Measurements from ENCODE around the gene TBPL2. TPM values are rescaled to one million over a fixed set of nuclear protein-coding genes. Genes with fewer than 3 reads are reported as not detected.
A peak's percentile ranks its signal among the peaks of the same experiment; 100 is the strongest.

The TBPL2 gene
- total RNA-seq, 2 experiments from 2014 or later: not detected

GRCh38 chr14:55404173-55404854 is 36.1 kb downstream of the TBPL2 start:
- CTCF ChIA-PET: interaction anchor here (0.6 kb wide), 1 partner anchor 96 kb away, joined by 3 read pairs; no protein-coding TSS in a partner anchor

GRCh38 chr14:55401751-55402150 is 38.7 kb downstream of the TBPL2 start:
- Mint-ChIP-seq H3K27ac (peak overlapping the region; percentile 42), H3K36me3 (ENCODE audit: low read depth) (peaks cover 2% of the 10 kb centered on the region), H3K4me3 (no peak overlapping the region), H3K9me3 (ENCODE audit: low read depth) (no peaks in the 10 kb centered on the region), H3K27me3 (no peaks in the 10 kb centered on the region), H3K4me1 (peaks cover 45% of the 10 kb centered on the region)
- DNase-seq: no peak
- intact Hi-C loops (cut with DNase I, micrococcal nuclease): no loop called here
- ATAC-seq: no peak
- ChIA-PET CTCF (no interaction called here), POLR2A (no interaction called here)

More at GRCh38 chr14:55404173-55404854, 36.1 kb downstream of the TBPL2 start:
- DNase-seq: no peak
- POLR2A ChIA-PET: no interaction called here
- H3K27ac Mint-ChIP-seq: peak overlapping the region; percentile 29
- intact Hi-C loops (cut with DNase I, micrococcal nuclease): no loop called here
- no peaks in the 10 kb centered on the region for H3K36me3 Mint-ChIP-seq (ENCODE audit: low read depth)
- H3K27me3 Mint-ChIP-seq: no peaks in the 10 kb centered on the region
- peak; percentile 79 for ATAC-seq
- no peaks in the 10 kb centered on the region for H3K9me3 Mint-ChIP-seq (ENCODE audit: low read depth)
- H3K4me3 Mint-ChIP-seq: no peak overlapping the region
- H3K4me1 Mint-ChIP-seq: peaks cover 47% of the 10 kb centered on the region

- Mint-ChIP-seq H3K27me3 (no peaks in the 10 kb centered on the region), H3K4me3 (no peak overlapping the region), H3K9me3 (ENCODE audit: low read depth) (no peaks in the 10 kb centered on the region), H3K4me1 (peaks cover 37% of the 10 kb centered on the region), H3K36me3 (ENCODE audit: low read depth) (peaks cover 8% of the 10 kb centered on the region), H3K27ac (no peak overlapping the region)
- CTCF ChIA-PET: no interaction called here
- DNase-seq (peak; percentile 26), ATAC-seq (peak; percentile 50)
- POLR2A ChIA-PET: no interaction called here
- intact Hi-C loops (cut with DNase I, micrococcal nuclease): no loop called here
Observed at GRCh38 chr14:55399852-55400251, 40.6 kb downstream of the TBPL2 start.

DNA sequence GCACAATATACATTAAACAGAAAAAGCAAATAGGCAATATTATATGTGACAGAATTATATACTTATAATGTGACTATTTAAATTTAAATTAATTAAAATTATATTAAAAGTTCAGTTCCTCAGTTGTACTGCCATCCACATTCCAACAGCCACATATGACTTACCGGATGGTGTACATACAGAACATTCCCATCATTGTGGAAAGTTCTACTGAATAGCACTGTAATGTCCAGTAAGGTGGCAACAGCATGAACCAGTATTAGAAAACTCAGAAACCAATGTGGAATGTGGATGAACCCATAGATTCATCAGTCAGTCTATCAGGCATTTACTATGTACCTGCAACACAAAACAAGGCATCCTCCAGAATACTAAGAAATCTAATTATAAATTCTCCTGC is 41.2 kb downstream of the TBPL2 start:
- no peak for ATAC-seq
- no peak overlapping the region for H3K4me3 Mint-ChIP-seq
- ChIA-PET POLR2A (no interaction called here), CTCF (no interaction called here)
- peaks cover 12% of the 10 kb centered on the region for H3K36me3 Mint-ChIP-seq (ENCODE audit: low read depth)
- intact Hi-C loops (cut with DNase I, micrococcal nuclease): no loop called here
- peaks cover 30% of the 10 kb centered on the region for H3K4me1 Mint-ChIP-seq
- H3K27ac Mint-ChIP-seq: no peak overlapping the region
- DNase-seq: no peak
- no peaks in the 10 kb centered on the region for H3K9me3 Mint-ChIP-seq (ENCODE audit: low read depth)
- no peaks in the 10 kb centered on the region for H3K27me3 Mint-ChIP-seq

DNA sequence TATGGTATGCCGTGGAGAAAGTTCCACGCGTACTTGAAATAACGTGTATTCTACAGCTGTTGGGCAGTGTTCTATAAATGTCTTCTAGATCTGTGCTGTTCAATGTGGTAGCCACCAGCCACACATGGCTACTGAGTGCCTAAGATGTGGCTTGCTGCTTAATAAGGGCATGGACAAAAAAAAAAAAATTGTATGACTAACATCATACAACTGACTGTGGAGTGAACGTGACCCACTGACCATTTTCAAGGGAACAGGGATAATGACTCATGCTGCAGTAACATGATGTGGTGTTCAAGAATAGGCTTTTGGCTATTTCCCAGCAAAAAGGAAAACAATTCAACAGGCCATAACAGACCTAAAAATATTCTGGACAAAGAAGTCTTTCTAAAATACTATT is 41.7 kb downstream of the TBPL2 start:
- no peak for DNase-seq
- no peaks in the 10 kb centered on the region for H3K27me3 Mint-ChIP-seq
- POLR2A ChIA-PET: no interaction called here
- no peaks in the 10 kb centered on the region for H3K9me3 Mint-ChIP-seq (ENCODE audit: low read depth)
- no peak overlapping the region for H3K4me3 Mint-ChIP-seq
- peaks cover 12% of the 10 kb centered on the region for H3K36me3 Mint-ChIP-seq (ENCODE audit: low read depth)
- CTCF ChIA-PET: interaction anchor here (0.7 kb wide), 1 partner anchor 13 kb away, joined by 3 read pairs; no protein-coding TSS in a partner anchor
- intact Hi-C loops (cut with DNase I, micrococcal nuclease): no loop called here
- peaks cover 26% of the 10 kb centered on the region for H3K4me1 Mint-ChIP-seq
- no peak overlapping the region for H3K27ac Mint-ChIP-seq
- peak; percentile 49 for ATAC-seq

DNA sequence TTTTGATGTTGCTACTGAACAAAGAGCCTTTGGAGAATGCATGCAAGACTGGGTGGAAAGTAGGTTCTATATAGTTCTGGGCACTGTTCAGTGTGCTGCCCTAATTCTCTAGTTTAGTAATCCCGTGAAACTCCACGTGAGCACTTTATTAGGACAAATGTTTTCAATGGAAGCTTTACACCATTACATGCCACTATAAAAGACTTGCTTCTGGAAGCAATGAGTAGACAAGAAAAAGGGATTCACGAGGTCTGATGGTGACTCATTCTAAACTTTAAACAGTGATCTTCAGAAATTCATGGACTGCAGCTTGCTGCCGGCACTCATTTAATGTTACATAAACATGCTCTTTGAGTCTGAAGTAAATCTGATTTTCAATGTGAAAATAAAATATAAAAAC is 51.1 kb downstream of the TBPL2 start:
- Mint-ChIP-seq H3K36me3 (ENCODE audit: low read depth) (peaks cover 29% of the 10 kb centered on the region), H3K27me3 (no peaks in the 10 kb centered on the region), H3K4me1 (peaks cover 44% of the 10 kb centered on the region), H3K4me3 (no peak overlapping the region), H3K27ac (no peak overlapping the region), H3K9me3 (ENCODE audit: low read depth) (peaks cover 1% of the 10 kb centered on the region)
- POLR2A ChIA-PET: no interaction called here
- intact Hi-C loops (cut with DNase I, micrococcal nuclease): loop anchor here in 1 of 2 experiments (5.0 kb wide), 1 partner anchor 57 kb away; no protein-coding TSS in a partner anchor
- DNase-seq (no peak), ATAC-seq (no peak)
- CTCF ChIA-PET: interaction anchor here (0.6 kb wide), 1 partner anchor 192 kb away, joined by 4 read pairs; no protein-coding TSS in a partner anchor

DNA sequence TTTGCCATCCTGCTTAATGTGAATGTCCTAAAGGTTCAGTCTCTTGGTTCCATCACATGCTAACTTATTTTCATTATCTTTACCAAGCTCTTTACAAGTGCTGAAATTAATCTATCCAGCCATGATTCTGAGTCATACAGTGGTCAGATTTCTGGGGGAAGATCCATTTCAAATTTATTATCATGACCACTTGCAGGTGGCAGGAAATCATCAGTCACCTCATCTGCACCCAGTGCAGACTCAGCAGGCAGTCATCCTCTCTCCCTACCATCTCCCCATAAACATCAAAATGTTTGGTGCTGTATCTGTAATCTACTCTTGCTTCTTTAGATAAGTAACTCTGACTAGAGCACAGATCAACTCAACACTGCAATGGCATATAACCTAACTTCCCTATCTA is 52.3 kb downstream of the TBPL2 start:
- intact Hi-C loops (cut with DNase I, micrococcal nuclease): loop anchor here in 1 of 2 experiments (5.0 kb wide), 1 partner anchor 56 kb away; no protein-coding TSS in a partner anchor
- no peak for DNase-seq
- peaks cover 1% of the 10 kb centered on the region for H3K9me3 Mint-ChIP-seq (ENCODE audit: low read depth)
- H3K27ac Mint-ChIP-seq: peak overlapping the region; percentile 88
- CTCF ChIA-PET: interaction anchor here (1.3 kb wide), 1 partner anchor 116 kb away, joined by 4 read pairs; no protein-coding TSS in a partner anchor
- peaks cover 48% of the 10 kb centered on the region for H3K4me1 Mint-ChIP-seq
- H3K4me3 Mint-ChIP-seq: no peak overlapping the region
- POLR2A ChIA-PET: no interaction called here
- H3K27me3 Mint-ChIP-seq: no peaks in the 10 kb centered on the region
- H3K36me3 Mint-ChIP-seq (ENCODE audit: low read depth): peaks cover 35% of the 10 kb centered on the region
- ATAC-seq: no peak

DNA sequence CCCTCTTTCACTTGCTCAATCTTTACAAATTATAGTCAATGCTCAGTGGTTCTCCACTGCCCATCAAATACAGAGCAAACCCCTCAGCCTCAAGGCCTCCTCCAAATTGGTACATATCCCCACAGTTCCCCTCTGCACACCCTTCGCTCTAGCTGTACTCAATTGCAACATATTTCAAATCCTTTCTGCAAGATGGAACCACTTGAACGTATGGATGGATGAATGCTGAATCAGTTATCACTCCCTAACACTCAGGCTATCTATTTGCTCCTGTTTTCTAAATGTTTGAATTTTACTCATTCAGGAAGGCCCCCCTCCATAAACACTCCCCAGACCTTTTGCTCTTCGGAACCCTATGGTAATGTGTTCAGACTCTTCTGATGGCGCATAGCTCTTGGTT is 53.3 kb downstream of the TBPL2 start:
- ATAC-seq (no peak), DNase-seq (no peak)
- peaks cover 50% of the 10 kb centered on the region for H3K4me1 Mint-ChIP-seq
- peaks cover 41% of the 10 kb centered on the region for H3K36me3 Mint-ChIP-seq (ENCODE audit: low read depth)
- H3K4me3 Mint-ChIP-seq: peak overlapping the region; percentile 27
- peaks cover 1% of the 10 kb centered on the region for H3K9me3 Mint-ChIP-seq (ENCODE audit: low read depth)
- intact Hi-C loops (cut with DNase I, micrococcal nuclease): loop anchor here in 1 of 2 experiments (5.0 kb wide), 1 partner anchor 55 kb away; no protein-coding TSS in a partner anchor
- peak overlapping the region; percentile 97 for H3K27ac Mint-ChIP-seq
- CTCF ChIA-PET: interaction anchor here (1.3 to 1.5 kb wide), 2 partner anchors 33 to 115 kb away, joined by 3 to 4 read pairs; no protein-coding TSS in a partner anchor
- H3K27me3 Mint-ChIP-seq: no peaks in the 10 kb centered on the region
- POLR2A ChIA-PET: interaction anchor here (1.1 kb wide), 1 partner anchor 948 kb away, joined by 4 read pairs; no protein-coding TSS in a partner anchor

GRCh38 chr14:55386037-55386808 is 54.2 kb downstream of the TBPL2 start:
- H3K36me3 Mint-ChIP-seq (ENCODE audit: low read depth): peaks cover 47% of the 10 kb centered on the region
- ChIA-PET POLR2A (interaction anchor here (0.6 to 1.3 kb wide), 5 partner anchors 12 to 947 kb away, joined by 3 to 5 read pairs (median 4); no protein-coding TSS in a partner anchor), CTCF (interaction anchor here (0.5 to 1.5 kb wide), 5 partner anchors 9 to 173 kb away, joined by 3 to 5 read pairs (median 3); no protein-coding TSS in a partner anchor)
- H3K27me3 Mint-ChIP-seq: no peaks in the 10 kb centered on the region
- intact Hi-C loops (cut with DNase I, micrococcal nuclease): loop anchor here (1.0 to 5.0 kb wide), 3 partner anchors 12 to 56 kb away; no protein-coding TSS in a partner anchor
- H3K4me3 Mint-ChIP-seq: peak overlapping the region; percentile 40
- H3K27ac Mint-ChIP-seq: peak overlapping the region; percentile 97
- DNase-seq (peak; percentile 46), ATAC-seq (peak; percentile 86)
- H3K9me3 Mint-ChIP-seq (ENCODE audit: low read depth): peaks cover 1% of the 10 kb centered on the region
- H3K4me1 Mint-ChIP-seq: peaks cover 57% of the 10 kb centered on the region

GRCh38 chr14:55384536-55384935 is 55.9 kb downstream of the TBPL2 start:
- Mint-ChIP-seq H3K9me3 (ENCODE audit: low read depth) (peaks cover 1% of the 10 kb centered on the region), H3K36me3 (ENCODE audit: low read depth) (peaks cover 57% of the 10 kb centered on the region), H3K27me3 (no peaks in the 10 kb centered on the region), H3K4me1 (peaks cover 60% of the 10 kb centered on the region), H3K27ac (peak overlapping the region; percentile 32), H3K4me3 (no peak overlapping the region)
- no peak for DNase-seq
- ATAC-seq: no peak
- intact Hi-C loops (cut with DNase I, micrococcal nuclease): no loop called here
- CTCF ChIA-PET: interaction anchor here (0.6 to 1.9 kb wide), 4 partner anchors 10 to 609 kb away, joined by 3 to 8 read pairs (median 4); no protein-coding TSS in a partner anchor
- POLR2A ChIA-PET: no interaction called here

DNA sequence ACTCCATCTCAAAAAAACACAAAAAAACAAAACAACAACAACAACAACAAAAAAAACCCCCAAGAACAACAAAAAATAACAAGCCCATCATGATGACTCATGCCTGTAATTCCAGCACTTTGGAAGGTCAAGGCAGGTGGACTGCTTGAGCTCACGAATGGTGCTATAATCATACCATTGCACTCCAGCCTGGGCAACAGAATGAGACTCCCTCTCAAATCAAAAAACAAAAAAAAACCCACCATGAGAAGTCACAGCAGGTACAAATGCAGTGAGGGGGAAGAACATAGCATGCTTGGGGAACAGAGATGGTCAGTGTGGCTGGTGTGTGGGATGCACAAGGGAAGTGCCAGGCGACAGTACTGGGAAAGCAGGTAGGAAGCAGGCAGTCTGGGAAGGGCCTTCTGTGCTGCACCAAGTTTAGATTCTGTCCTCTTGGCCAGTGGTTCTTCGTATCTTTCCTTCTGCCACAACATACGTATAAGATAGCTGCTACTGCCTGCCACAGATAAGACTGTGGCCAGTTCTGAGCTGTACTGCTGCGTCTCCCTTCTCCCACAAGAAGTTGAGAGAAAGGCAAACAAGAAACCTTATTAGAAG is 56.8 kb downstream of the TBPL2 start:
- H3K4me3 Mint-ChIP-seq: no peak overlapping the region
- H3K4me1 Mint-ChIP-seq: peaks cover 51% of the 10 kb centered on the region
- H3K36me3 Mint-ChIP-seq (ENCODE audit: low read depth): peaks cover 49% of the 10 kb centered on the region
- ChIA-PET POLR2A (no interaction called here), CTCF (interaction anchor here (0.6 to 1.9 kb wide), 6 partner anchors 8 to 610 kb away, joined by 3 to 8 read pairs (median 4); no protein-coding TSS in a partner anchor)
- DNase-seq (no peak), ATAC-seq (no peak)
- intact Hi-C loops (cut with DNase I, micrococcal nuclease): no loop called here
- peaks cover 1% of the 10 kb centered on the region for H3K9me3 Mint-ChIP-seq (ENCODE audit: low read depth)
- no peaks in the 10 kb centered on the region for H3K27me3 Mint-ChIP-seq
- H3K27ac Mint-ChIP-seq: peak overlapping the region; percentile 42

Measured in activated CD4-positive, alpha-beta T cell treated with anti-CD3 and anti-CD28 coated beads for 36 hours (primary cell).